SK-N-MC (cell line): ENCODE measurements around the gene MEIS2.

Experiments used
- EZH2 ChIP-seq: fragments of 200-600 bp; sonication (generic); IDR thresholded peaks from one replicate; pipeline ENCODE4 v1.6.1; 2017; ENCODE audit warnings: antibody characterized with exemption
- POLR2AphosphoS5 ChIP-seq: IDR thresholded peaks from 2 replicates; pipeline ENCODE4 v1.6.1; 2012; ENCODE audit warnings: mild to moderate bottlenecking, low read depth, low read length, borderline replicate concordance

DNA sequence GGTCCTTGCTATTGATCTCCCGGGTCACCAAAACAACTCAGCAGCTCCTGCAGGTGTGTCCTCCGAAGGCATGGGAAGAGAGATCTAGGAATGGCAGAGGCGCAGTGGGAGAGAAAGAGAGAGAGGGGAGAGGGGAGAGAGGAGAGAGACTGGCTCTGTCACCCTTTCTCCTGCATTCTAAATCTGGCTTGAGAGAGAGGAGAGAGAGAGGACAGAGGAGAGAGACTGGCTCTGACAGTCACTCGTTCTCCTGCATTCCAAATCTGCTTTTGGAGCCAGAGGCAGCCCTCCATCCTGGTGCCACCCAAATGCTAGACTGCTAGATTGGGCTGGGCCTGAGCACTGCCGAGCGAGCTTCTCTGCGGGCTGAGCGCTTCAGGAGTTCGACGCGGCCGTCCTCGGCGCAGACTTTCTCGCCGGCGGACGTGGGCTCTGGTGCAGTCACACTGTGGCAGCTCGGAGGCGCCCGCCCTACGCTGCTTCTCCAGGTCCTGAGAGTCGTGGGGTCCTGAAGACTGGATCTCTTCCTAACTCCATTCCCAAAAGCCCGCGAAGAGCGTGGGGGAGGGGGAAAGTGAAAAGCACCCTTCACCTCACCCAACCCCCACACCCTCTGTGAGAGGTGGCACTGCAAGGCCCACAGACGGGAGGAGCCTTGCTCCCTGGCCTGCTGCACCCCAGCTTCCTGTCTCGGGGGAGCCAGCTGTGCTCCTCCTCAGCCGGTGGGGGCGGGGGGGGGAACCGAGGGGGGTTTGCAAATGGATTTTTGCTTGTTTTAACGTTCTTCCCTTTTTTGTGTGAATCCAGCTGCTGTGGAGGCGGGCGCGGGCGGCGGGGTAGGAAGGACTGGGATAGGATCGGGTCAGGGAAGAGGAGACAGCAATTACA is 222.3 kb downstream of the MEIS2 start:
- TF ChIP-seq POLR2AphosphoS5 (no peak), EZH2 (no peak)
